ENCODE results near the gene ISX. TPM values are rescaled to one million over a fixed set of nuclear protein-coding genes. Genes with fewer than 3 reads are reported as not detected.

ISX gene
- polyA plus RNA-seq, 1 donor from 2014 or later, result not detected

DNA sequence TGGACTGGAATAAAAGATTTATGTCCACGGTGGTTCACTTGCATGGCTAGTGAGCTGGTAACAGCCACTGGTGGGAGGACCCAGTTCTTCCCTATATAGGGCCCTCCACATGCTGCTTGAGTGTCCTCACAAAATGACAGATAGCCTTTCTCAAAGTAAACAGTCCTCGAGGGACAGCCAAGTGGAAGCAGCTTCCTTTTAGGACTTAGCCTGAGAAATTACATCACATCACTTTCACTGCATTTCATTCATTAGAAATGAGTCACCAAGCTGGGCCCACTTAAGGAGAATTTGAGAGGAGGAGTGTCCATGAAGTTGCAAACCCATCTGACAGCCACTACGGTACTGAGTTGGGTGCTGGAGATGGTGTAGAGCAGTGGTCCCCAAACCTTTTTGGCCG, 7.0 kb downstream of the ISX start:
- Histone ChIP-seq H3K27me3 (ENCODE audit: insufficient read depth, low read depth, low read length) (no peaks in the 10 kb centered on the region), H3K4me3 (ENCODE audit: low read length) (no peak overlapping the region), H2AFZ (ENCODE audit: low read depth, low read length) (no peak overlapping the region), H3K9me2 (ENCODE audit: insufficient read depth, low read length) (no peaks in the 10 kb centered on the region), H3K9ac (ENCODE audit: low read length) (no peak overlapping the region), H3K36me3 (ENCODE audit: insufficient read depth, low read length) (no peaks in the 10 kb centered on the region), H3K9me3 (ENCODE audit: low read length) (no peaks in the 10 kb centered on the region), H3K27ac (ENCODE audit: low read length) (no peak overlapping the region), H4K20me1 (ENCODE audit: insufficient read depth) (no peaks in the 10 kb centered on the region), H3K79me2 (replicated peaks; ENCODE audit: insufficient read depth, low read length) (no peaks in the 10 kb centered on the region), H3F3A (ENCODE audit: insufficient read depth, low read length, poor library complexity, severe bottlenecking) (no peaks in the 10 kb centered on the region), H3K4me2 (ENCODE audit: low read length) (no peak overlapping the region)
- no peak for TF ChIP-seq SMC3 (conservative IDR thresholded peaks at IDR 0.05; ENCODE audit: poor library complexity)
- no peak for TF ChIP-seq POLR2AphosphoS5 (IDR thresholded peaks at IDR 0.05)
- no peak for TF ChIP-seq TAF1 (IDR thresholded peaks at IDR 0.05; ENCODE audit: low read depth)
- TF ChIP-seq, protein P1, sequence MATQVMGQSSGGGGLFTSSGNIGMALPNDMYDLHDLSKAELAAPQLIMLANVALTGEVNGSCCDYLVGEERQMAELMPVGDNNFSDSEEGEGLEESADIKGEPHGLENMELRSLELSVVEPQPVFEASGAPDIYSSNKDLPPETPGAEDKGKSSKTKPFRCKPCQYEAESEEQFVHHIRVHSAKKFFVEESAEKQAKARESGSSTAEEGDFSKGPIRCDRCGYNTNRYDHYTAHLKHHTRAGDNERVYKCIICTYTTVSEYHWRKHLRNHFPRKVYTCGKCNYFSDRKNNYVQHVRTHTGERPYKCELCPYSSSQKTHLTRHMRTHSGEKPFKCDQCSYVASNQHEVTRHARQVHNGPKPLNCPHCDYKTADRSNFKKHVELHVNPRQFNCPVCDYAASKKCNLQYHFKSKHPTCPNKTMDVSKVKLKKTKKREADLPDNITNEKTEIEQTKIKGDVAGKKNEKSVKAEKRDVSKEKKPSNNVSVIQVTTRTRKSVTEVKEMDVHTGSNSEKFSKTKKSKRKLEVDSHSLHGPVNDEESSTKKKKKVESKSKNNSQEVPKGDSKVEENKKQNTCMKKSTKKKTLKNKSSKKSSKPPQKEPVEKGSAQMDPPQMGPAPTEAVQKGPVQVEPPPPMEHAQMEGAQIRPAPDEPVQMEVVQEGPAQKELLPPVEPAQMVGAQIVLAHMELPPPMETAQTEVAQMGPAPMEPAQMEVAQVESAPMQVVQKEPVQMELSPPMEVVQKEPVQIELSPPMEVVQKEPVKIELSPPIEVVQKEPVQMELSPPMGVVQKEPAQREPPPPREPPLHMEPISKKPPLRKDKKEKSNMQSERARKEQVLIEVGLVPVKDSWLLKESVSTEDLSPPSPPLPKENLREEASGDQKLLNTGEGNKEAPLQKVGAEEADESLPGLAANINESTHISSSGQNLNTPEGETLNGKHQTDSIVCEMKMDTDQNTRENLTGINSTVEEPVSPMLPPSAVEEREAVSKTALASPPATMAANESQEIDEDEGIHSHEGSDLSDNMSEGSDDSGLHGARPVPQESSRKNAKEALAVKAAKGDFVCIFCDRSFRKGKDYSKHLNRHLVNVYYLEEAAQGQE (IDR thresholded peaks at IDR 0.05; ENCODE audit: borderline replicate concordance), result no peak
- TF ChIP-seq RAD21 (conservative IDR thresholded peaks at IDR 0.05), result no peak
- TF ChIP-seq MXI1 (conservative IDR thresholded peaks at IDR 0.05; ENCODE audit: poor library complexity, severe bottlenecking), result no peak
- no peak for TF ChIP-seq EZH2 (IDR thresholded peaks at IDR 0.05; ENCODE audit: borderline replicate concordance, insufficient read depth, low read length, poor library complexity, severe bottlenecking)
- TF ChIP-seq, protein P2, sequence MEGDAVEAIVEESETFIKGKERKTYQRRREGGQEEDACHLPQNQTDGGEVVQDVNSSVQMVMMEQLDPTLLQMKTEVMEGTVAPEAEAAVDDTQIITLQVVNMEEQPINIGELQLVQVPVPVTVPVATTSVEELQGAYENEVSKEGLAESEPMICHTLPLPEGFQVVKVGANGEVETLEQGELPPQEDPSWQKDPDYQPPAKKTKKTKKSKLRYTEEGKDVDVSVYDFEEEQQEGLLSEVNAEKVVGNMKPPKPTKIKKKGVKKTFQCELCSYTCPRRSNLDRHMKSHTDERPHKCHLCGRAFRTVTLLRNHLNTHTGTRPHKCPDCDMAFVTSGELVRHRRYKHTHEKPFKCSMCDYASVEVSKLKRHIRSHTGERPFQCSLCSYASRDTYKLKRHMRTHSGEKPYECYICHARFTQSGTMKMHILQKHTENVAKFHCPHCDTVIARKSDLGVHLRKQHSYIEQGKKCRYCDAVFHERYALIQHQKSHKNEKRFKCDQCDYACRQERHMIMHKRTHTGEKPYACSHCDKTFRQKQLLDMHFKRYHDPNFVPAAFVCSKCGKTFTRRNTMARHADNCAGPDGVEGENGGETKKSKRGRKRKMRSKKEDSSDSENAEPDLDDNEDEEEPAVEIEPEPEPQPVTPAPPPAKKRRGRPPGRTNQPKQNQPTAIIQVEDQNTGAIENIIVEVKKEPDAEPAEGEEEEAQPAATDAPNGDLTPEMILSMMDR (IDR thresholded peaks at IDR 0.05; ENCODE audit: poor library complexity, severe bottlenecking), result no peak
- TF ChIP-seq EP300 (conservative IDR thresholded peaks at IDR 0.05; ENCODE audit: poor library complexity, severe bottlenecking), result no peak

DNA sequence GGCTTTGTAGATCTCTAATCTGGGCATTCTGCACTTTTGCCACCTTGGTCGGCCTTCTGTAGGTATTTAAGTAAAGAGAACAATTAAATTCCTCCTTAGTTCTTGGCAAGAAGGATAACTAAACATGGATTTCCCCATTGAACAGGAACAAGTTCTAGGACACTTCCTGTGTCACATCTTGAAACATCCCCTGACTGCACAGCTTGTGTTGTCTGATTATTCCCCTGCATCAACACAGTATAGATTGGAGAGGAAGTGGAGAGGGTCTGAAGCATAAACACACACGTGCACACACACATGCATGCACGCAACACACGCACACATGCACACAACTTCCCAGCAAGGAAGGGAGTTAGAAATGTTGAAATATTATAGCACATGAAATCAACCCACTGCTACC, 8.6 kb downstream of the ISX start:
- Histone ChIP-seq H3F3A (ENCODE audit: insufficient read depth, low read length, poor library complexity, severe bottlenecking) (no peaks in the 10 kb centered on the region), H3K36me3 (ENCODE audit: insufficient read depth, low read length) (no peaks in the 10 kb centered on the region), H2AFZ (ENCODE audit: low read depth, low read length) (no peak overlapping the region), H3K27ac (ENCODE audit: low read length) (no peak overlapping the region), H3K9me2 (ENCODE audit: insufficient read depth, low read length) (no peaks in the 10 kb centered on the region), H3K9me3 (ENCODE audit: low read length) (no peaks in the 10 kb centered on the region), H3K79me2 (replicated peaks; ENCODE audit: insufficient read depth, low read length) (no peaks in the 10 kb centered on the region), H4K20me1 (ENCODE audit: insufficient read depth) (no peaks in the 10 kb centered on the region), H3K9ac (ENCODE audit: low read length) (no peak overlapping the region), H3K27me3 (ENCODE audit: insufficient read depth, low read depth, low read length) (no peaks in the 10 kb centered on the region), H3K4me3 (ENCODE audit: low read length) (no peak overlapping the region), H3K4me2 (ENCODE audit: low read length) (no peak overlapping the region)
- TF ChIP-seq EZH2 (IDR thresholded peaks at IDR 0.05; ENCODE audit: borderline replicate concordance, insufficient read depth, low read length, poor library complexity, severe bottlenecking) (no peak), RAD21 (conservative IDR thresholded peaks at IDR 0.05) (no peak), MXI1 (conservative IDR thresholded peaks at IDR 0.05; ENCODE audit: poor library complexity, severe bottlenecking) (no peak), SMC3 (conservative IDR thresholded peaks at IDR 0.05; ENCODE audit: poor library complexity) (no peak), EP300 (conservative IDR thresholded peaks at IDR 0.05; ENCODE audit: poor library complexity, severe bottlenecking) (no peak), TAF1 (IDR thresholded peaks at IDR 0.05; ENCODE audit: low read depth) (no peak), POLR2AphosphoS5 (IDR thresholded peaks at IDR 0.05) (no peak)
- TF ChIP-seq, protein P2 (IDR thresholded peaks at IDR 0.05; ENCODE audit: poor library complexity, severe bottlenecking), result no peak
- TF ChIP-seq, protein P1 (IDR thresholded peaks at IDR 0.05; ENCODE audit: borderline replicate concordance), result no peak
